Measurements from ENCODE around the gene PHKG2.

The PHKG2 gene

DNA sequence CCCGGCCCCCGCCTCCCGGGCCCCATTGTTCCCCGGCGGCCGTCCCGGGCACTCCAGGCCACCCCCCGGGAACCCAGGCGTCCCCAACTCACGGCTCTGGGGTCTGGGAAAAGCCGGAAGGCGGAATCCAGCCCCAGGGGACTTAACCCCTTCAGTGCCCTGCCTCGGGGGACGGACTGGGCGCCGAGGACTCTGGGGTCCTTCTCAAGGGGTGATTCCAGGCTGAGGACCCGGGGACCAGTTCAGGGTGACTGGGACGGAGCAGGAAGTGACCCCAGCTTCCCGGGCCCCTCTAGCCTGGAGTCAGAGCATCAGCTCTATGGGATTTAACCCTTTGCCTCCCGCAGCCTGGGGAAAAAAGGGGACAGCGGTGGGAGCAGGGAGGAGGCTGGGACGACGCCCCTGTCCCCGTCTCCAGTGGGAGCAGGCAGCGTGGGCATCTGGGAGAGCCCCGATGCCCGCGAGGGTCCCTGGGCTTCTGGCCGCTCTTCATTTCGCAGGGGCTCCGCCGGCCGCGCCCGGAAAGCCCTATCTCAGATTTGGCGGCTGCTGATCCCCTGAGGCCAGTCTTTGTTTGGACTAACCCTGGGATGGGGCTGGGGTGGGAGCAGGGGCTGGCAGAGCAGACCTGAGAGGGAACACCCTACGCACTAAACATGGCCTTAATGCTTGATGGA lies 38.8 kb downstream of the PHKG2 start, which contains the start of gene ZNF629:
ZNF629 (minus strand) TSS at position 270 of the 677 bp plus-strand sequence. CDS start 2,723 bp downstream, outside the sequence.
- Histone ChIP-seq H3K9me3 (ENCODE audit: control insufficient read depth, insufficient read depth, low read depth, low read length) (no peaks in the 10 kb centered on the region), H3K9ac (ENCODE audit: low read length) (peak within 1 kb of the TSS; percentile 98), H3K4me3 (ENCODE audit: low read depth, low read length) (peak within 1 kb of the TSS; percentile 92), H3K27ac (ENCODE audit: low read depth, low read length) (peak within 1 kb of the TSS; percentile 93), H3K27me3 (ENCODE audit: control insufficient read depth, insufficient read depth, low read length) (no peaks in the 10 kb centered on the region; the same call in 1 of the 2 replicates), H3K4me1 (ENCODE audit: control insufficient read depth, insufficient read depth, low read length) (peaks cover 6% of the 10 kb centered on the region; the same call in 1 of the 2 replicates), H3K36me3 (ENCODE audit: control insufficient read depth, insufficient read depth, low read length) (peaks cover 17% of the 10 kb centered on the region)

- Histone ChIP-seq H3K9me3 (ENCODE audit: control insufficient read depth, insufficient read depth, low read depth, low read length) (no peaks in the 10 kb centered on the region), H3K36me3 (ENCODE audit: control insufficient read depth, insufficient read depth, low read length) (peaks cover 11% of the 10 kb centered on the region), H3K4me1 (ENCODE audit: control insufficient read depth, insufficient read depth, low read length) (peaks cover 6% of the 10 kb centered on the region; the same call in 1 of the 2 replicates), H3K27ac (ENCODE audit: low read depth, low read length) (no peak overlapping the region; the same call in 1 of the 2 replicates), H3K27me3 (ENCODE audit: control insufficient read depth, insufficient read depth, low read length) (no peaks in the 10 kb centered on the region; the same call in 1 of the 2 replicates), H3K9ac (ENCODE audit: low read length) (peak overlapping the region; percentile 98), H3K4me3 (ENCODE audit: low read depth, low read length) (peak overlapping the region; percentile 92)
Measured at GRCh38 chr16:30787613-30788378, 39.6 kb downstream of the PHKG2 start.

DNA sequence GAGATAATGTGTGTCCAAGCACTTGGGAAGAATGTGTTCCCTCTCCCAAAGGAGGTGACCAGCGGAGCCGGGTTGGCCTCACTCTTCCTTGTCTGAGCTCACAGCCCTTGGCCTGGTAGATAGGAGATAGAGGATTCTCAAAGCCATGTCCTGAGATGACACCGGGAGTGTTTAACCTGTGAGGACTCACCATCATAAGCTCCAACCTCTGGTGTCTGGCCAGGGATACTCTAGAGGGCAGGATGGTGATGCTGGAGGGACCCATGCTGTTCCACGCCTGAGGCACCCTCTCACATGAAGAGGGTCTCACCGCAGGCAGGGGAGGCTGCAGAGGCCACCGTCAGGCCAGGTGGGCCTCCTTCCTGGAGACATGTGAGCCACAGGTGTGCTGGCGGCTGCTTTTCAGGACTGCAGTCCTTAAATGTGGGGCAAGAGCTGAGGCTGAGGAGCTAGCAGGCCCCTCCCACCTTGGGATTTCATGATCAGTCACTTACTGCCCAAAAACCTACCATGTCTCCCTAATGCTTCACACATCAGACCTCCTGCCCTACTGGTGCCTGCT lies 45.4 kb downstream of the PHKG2 start:
- Histone ChIP-seq H3K9me3 (ENCODE audit: control insufficient read depth, insufficient read depth, low read depth, low read length) (no peaks in the 10 kb centered on the region), H3K36me3 (ENCODE audit: control insufficient read depth, insufficient read depth, low read length) (no peaks in the 10 kb centered on the region), H3K4me3 (ENCODE audit: low read depth, low read length) (no peak overlapping the region), H3K4me1 (ENCODE audit: control insufficient read depth, insufficient read depth, low read length) (no peaks in the 10 kb centered on the region), H3K27ac (ENCODE audit: low read depth, low read length) (no peak overlapping the region), H3K27me3 (ENCODE audit: control insufficient read depth, insufficient read depth, low read length) (peaks cover 4% of the 10 kb centered on the region; the same call in 1 of the 2 replicates), H3K9ac (ENCODE audit: low read length) (no peak overlapping the region)

GRCh38 chr16:30794634-30795033 lies 46.4 kb downstream of the PHKG2 start:
- H3K9ac ChIP-seq (ENCODE audit: low read length), result no peak overlapping the region

GRCh38 chr16:30797670-30798309 lies 49.6 kb downstream of the PHKG2 start:
- H3K9ac ChIP-seq (ENCODE audit: low read length), result no peak overlapping the region
- H3K4me1 ChIP-seq (ENCODE audit: control insufficient read depth, insufficient read depth, low read length), result no peaks in the 10 kb centered on the region
- H3K36me3 ChIP-seq (ENCODE audit: control insufficient read depth, insufficient read depth, low read length), result no peaks in the 10 kb centered on the region
- H3K27me3 ChIP-seq (ENCODE audit: control insufficient read depth, insufficient read depth, low read length), result peaks cover 15% of the 10 kb centered on the region
- H3K9me3 ChIP-seq (ENCODE audit: control insufficient read depth, insufficient read depth, low read depth, low read length), result no peaks in the 10 kb centered on the region
- H3K4me3 ChIP-seq (ENCODE audit: low read depth, low read length), result no peak overlapping the region
- H3K27ac ChIP-seq (ENCODE audit: low read depth, low read length), result no peak overlapping the region

More at GRCh38 chr16:30794634-30795033, 46.4 kb downstream of the PHKG2 start:
- no peaks in the 10 kb centered on the region for H3K9me3 ChIP-seq (ENCODE audit: control insufficient read depth, insufficient read depth, low read depth, low read length)
- H3K27me3 ChIP-seq (ENCODE audit: control insufficient read depth, insufficient read depth, low read length), result peaks cover 4% of the 10 kb centered on the region; the same call in 1 of the 2 replicates
- H3K4me1 ChIP-seq (ENCODE audit: control insufficient read depth, insufficient read depth, low read length), result no peaks in the 10 kb centered on the region
- H3K36me3 ChIP-seq (ENCODE audit: control insufficient read depth, insufficient read depth, low read length), result no peaks in the 10 kb centered on the region
- H3K4me3 ChIP-seq (ENCODE audit: low read depth, low read length), result no peak overlapping the region
- H3K27ac ChIP-seq (ENCODE audit: low read depth, low read length), result no peak overlapping the region

Measured in HUES6 (cell line).